HEK293T (cell line): ENCODE results near the gene PSMD6.

Experiments used
- ARNT ChIP-seq: fragments of 450-650 bp; IDR thresholded peaks from 2 replicates; pipeline ENCODE4 v1.6.1; 2017; ENCODE audit warnings: mild to moderate bottlenecking
- BHLHE40 ChIP-seq: fragments of 450-650 bp; IDR thresholded peaks from 2 replicates; pipeline ENCODE4 v1.6.1; 2016; ENCODE audit warnings: mild to moderate bottlenecking, moderate library complexity, borderline replicate concordance
- CTBP1 ChIP-seq: fragments of 450-650 bp; IDR thresholded peaks from 2 replicates; pipeline ENCODE4 v1.6.1; 2016; ENCODE audit warnings: borderline replicate concordance
- ELF4 ChIP-seq: fragments of 450-650 bp; IDR thresholded peaks from 2 replicates; pipeline ENCODE4 v1.6.1; 2017; ENCODE audit warnings: antibody characterized with exemption
- FOXA1 ChIP-seq: fragments of 450-650 bp; IDR thresholded peaks from 2 replicates; pipeline ENCODE4 v1.6.1; 2016; ENCODE audit warnings: mild to moderate bottlenecking
- FOXM1 ChIP-seq: fragments of 450-650 bp; IDR thresholded peaks from 2 replicates; pipeline ENCODE4 v1.6.1; 2017; ENCODE audit warnings: mild to moderate bottlenecking, borderline replicate concordance
- SP1 ChIP-seq: fragments of 450-650 bp; IDR thresholded peaks from 2 replicates; pipeline ENCODE4 v1.6.1; 2017
- SUZ12 ChIP-seq: fragments of 450-650 bp; IDR thresholded peaks from 2 replicates; pipeline ENCODE4 v1.6.1; 2016; ENCODE audit warnings: mild to moderate bottlenecking
- TARDBP ChIP-seq: fragments of 450-650 bp; IDR thresholded peaks from 2 replicates; pipeline ENCODE4 v1.6.1; 2016
- ZNF384 ChIP-seq: fragments of 450-650 bp; IDR thresholded peaks from 2 replicates; pipeline ENCODE4 v1.6.1; 2016

- no peak for TF ChIP-seq TARDBP
- no peak for TF ChIP-seq CTBP1
- TF ChIP-seq FOXM1: no peak
- TF ChIP-seq FOXA1: no peak
- no peak for TF ChIP-seq SUZ12
- no peak for TF ChIP-seq SP1
- TF ChIP-seq ELF4: no peak
- TF ChIP-seq BHLHE40: no peak
- no peak for TF ChIP-seq ARNT
- no peak for TF ChIP-seq ZNF384
Measured at GRCh38 chr3:63986831-63987230, 36.5 kb downstream of the PSMD6 start.
